Non-pigmented ciliary epithelial cell (primary cell): ENCODE results near the gene MPND.

Source experiments
- DNase-seq: peaks from one replicate; pipeline ENCODE4 v3.0.0-alpha.2; 2010; ENCODE audit warnings: low read depth

Gene MPND, protein sequence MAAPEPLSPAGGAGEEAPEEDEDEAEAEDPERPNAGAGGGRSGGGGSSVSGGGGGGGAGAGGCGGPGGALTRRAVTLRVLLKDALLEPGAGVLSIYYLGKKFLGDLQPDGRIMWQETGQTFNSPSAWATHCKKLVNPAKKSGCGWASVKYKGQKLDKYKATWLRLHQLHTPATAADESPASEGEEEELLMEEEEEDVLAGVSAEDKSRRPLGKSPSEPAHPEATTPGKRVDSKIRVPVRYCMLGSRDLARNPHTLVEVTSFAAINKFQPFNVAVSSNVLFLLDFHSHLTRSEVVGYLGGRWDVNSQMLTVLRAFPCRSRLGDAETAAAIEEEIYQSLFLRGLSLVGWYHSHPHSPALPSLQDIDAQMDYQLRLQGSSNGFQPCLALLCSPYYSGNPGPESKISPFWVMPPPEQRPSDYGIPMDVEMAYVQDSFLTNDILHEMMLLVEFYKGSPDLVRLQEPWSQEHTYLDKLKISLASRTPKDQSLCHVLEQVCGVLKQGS

DNA sequence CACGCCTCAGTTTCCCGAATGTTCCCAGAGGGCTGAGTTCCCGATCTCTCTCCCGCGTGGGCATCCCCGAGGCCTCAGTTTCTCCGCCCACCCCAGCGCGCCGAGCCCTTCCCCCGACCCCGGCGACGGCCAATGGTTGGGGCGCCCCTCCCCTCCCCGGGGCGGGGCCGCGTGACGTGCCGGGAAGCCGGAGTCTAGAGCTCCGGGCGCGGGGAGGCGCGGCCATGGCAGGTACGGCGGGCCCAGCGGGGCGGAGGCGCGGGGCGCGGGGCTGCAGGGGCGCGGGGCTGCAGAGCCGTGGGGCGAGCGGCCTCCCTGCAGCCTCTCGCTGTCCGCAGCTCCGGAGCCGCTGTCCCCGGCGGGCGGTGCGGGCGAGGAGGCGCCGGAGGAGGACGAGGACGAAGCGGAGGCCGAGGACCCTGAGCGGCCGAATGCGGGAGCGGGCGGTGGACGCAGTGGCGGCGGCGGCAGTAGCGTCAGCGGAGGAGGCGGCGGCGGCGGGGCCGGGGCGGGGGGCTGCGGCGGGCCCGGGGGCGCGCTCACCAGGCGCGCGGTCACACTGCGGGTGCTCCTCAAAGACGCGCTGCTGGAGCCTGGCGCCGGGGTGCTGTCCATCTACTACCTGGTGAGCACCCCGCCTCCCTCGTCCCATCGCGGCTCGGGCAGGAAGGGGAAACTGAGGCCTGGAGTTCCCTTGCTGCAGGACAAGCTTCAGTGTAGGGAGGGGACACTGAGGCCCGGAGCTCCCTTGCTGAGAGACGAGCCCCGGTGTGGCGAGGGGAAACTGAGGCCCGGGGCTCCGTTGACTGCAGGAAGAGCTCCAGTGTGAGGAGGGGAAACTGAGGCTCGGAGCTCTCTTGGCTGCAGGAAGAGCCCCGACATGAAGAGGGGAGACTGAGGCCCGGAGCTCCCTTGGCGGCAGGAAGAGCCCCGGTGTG lies at the start of gene MPND:
MPND (plus strand) TSS at position 193 of the 938 bp plus-strand sequence; CDS start at position 225, 32 bp downstream.
- DNase-seq, result no peak

DNA sequence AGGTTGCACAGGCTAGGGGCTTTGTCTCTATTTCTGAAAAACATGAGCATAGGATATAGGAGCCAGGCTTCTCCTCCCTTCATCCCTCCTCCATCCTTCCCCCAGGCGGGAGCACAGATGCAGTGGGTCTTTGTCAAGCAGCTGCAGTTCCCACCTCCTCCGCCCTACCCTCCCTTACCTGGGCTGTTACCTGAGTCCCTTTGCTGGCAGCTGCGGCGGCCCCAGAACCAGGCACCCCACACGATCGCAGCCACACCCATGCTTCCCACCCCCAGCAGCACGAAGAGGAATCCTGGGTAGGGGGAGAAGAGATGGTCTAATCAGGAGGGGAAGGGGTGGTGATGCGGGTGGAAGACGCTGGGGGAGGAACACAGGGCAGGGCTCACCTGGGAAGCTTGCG lies 49.0 kb upstream of the MPND start:
- no peak for DNase-seq

DNA sequence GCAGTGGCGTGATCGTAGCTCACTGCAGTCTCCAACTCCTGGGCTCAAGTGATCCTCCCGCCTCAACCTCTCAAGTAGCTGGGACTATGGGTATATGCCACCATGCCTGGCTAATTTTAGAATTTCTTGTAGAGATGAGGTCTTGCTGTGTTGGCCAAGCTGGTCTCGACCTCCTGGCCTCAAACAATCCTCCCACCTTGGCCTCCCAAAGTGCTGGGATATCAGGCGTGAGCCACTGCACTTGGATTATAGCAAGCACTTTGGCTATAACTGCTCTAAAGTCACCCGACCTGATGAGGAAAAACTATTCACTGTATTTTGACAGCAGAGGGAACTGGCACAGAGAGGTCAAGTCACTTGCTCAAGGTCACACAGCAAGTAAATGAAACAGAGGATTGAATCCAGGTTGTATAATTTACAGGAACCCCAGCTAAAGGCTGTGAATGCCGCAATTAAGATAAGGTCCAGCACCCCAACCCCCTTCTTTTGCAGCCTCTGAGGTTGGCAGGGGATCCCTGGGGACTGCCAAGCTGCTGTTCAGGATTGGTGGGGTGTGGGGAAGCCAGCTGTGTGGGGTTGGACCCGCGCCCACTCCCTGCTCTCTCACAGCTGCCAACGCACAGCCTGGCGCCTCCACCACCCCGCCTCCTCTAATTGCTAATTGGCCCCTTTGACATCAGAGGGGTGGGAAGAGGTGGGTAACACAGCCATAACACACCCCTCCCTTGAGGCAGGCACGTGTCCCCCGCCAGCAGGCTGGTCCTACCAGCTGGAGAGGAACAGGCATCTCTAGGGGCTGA lies 47.2 kb upstream of the MPND start:
- no peak for DNase-seq

DNA sequence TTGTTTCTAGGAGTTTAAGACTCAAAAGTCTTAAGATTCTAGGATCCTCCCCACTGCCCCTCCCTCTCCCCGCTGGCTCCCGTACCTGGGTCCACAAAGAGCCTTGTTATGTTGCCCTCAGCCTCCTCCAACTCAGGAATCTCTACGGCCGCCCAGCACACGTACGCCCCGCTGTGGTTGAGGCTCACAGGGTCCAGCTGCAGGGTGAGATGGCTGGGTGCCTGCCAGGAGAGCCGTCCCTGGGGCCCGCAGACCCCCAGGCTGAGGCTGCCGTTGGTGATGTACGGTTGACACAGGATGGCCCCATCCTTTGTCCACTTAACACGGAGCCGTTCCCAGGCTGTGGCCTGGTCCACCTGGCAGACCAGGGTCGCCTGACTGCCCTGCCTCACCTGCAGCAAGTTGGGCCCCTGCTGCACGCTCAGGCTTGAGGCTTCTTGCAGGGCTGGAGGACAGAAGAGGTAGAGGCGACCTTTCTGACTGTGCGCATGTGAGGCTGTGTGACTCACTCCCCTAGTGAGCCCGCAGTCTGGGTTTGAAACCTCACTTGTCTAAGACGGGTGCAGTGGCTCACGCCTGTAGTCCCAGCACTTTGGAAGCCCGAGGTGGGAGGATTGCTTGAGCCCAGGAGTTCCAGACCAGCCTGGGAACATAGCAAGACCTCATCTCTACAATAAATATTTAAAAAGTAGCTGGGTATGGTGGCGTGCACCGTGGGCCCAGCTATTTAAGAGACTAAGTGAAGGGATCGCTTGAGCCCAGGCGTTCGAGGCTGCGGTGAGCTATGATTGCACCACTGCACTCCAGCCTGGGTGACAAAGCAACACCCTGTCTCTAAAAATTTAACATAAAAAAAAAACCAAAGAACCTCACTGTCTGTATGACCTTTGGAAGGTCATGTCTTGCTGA lies 45.2 kb upstream of the MPND start:
- no peak for DNase-seq

DNA sequence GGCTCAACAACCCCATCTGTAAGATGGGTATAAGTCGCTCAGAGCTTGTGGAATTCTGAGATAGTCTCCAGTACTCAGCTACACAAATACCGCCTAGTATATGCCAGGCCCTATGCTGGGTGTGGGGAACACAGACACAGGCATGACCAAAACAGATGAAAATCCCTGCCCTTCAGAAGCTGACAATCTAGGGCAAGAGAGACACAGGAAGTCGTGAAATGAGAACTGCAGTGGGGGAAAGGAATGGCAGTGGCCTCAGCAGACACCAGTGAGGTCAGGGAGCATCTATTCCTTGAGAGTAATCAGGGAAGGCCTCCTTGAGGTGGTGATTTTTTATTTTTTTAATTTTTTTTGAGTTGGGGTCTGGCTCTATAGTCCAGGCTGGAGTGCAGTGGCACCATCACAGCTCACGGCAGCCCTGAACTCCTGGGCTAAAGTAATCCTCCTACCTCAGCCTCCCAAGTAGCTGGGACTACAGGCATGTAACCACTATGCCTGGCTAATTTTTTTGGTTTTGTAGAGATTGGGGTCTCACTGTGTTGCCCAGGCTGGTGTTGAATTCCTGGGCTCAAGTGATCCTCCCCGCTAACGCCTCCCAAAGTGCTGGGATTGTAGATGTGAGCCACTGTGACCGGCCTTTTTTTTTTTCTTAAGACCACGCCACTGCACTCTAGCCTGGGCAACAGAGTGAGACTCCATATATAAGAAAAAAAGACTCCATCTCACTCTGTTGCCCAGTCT lies 44.4 kb upstream of the MPND start:
- DNase-seq, result no peak

DNA sequence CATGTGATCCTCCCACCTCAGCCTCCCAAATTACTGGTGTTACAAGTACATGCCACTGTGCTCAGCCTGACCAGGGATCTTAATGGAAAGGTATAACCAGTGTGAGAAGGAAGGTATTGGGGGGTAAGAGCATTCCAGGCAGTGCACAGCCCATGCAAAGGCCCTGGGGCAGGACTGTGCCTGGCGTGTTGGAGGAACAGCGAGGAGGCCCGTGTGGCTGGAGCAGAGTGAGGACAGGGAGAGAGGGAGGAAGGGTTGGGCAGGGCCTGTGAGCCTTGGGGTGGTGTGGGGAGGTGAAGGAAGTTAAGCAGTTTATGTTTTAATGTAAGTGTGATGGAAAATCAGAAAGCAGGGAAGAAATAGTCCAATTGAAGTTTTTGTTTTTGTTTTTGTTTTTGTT lies 42.8 kb upstream of the MPND start:
- no peak for DNase-seq

DNA sequence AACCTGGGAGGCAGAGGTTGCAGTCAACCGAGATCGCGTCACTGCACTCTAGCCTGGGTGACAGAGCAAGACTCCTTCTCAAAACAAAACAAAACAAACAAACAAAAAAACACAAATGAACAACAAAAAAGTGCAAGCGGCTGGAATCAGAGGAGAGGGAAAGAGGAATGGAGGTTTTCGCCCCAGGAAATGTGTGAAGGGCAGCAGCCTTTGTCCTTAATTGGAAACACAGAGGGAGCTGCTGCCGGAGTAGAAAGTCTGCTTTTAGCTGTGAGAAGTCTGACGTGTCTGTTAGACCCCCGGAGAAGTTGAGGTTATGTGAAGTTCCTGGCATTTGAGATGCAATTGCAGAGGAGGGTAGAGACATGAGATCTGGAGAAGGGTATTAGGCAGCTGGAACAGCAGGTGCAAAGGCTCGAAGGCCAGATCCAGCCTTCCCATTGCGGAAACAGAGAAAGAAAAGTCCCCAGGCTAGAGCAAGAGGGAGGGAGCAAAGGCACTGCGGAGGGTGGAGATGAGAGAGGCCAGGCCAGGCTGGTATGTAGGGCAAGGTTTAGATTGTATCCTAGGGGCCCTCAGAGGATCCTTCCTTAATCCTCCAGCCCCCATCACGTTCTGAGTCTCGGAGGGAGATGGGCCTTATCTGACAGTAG lies 41.6 kb upstream of the MPND start:
- no peak for DNase-seq

DNA sequence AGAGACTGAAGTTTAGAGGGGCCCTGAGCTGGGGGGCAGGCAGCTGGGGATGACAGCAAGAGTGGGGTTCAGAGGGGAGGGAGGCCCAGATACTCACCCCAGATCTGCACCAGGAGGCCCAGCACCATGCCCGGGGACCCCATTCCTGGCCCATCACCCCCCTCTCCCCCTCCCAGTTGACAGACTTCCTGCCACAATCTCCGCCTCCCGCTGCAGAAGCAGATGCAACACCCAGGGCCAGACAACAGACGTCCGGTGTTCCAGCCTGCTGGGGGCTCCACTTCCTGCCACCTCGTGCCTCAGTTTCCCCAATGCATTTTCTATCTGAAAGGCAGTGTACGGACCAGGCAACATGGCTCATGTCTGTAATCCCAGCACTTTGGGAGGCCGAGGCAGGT lies 41.1 kb upstream of the MPND start, which contains the start of gene TMIGD2:
TMIGD2 (minus strand) TSS at position 147 of the 398 bp plus-strand sequence; CDS start at position 143, 4 bp downstream.
- DNase-seq, result no peak

DNA sequence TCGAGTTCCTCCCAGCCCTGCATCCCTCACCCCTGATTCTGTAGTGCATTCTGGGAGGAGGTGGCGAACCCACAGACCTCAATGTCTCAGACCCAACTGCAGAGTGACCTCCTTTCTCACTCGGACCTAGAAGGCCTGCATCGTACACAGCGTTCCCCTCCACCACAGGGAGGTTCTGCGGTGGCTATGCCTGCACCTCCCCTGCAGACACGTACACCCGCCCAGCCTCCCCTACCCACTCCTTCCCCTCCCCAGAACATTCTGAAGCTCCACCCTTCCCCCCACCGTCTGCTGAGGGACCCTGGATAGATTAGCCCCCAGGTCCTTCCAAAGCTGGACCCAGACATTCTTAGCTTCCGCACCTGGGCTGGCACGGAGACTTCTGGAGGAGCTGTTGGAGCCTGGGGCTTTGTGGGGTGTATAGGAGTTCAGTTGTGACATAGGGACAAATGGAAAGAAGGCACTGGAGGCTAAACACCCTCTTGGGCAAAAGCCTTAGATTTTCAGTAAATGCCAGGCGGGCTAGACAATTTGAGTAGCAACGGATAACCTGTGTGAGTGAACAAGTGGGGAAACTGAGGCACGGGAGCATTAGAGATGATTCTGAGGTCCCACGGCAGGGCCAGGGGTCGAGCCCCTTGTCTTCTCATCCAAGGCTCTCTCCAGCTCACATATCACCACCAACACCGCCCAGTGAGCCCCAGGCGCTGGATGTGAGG lies 39.4 kb upstream of the MPND start:
- DNase-seq, result no peak

DNA sequence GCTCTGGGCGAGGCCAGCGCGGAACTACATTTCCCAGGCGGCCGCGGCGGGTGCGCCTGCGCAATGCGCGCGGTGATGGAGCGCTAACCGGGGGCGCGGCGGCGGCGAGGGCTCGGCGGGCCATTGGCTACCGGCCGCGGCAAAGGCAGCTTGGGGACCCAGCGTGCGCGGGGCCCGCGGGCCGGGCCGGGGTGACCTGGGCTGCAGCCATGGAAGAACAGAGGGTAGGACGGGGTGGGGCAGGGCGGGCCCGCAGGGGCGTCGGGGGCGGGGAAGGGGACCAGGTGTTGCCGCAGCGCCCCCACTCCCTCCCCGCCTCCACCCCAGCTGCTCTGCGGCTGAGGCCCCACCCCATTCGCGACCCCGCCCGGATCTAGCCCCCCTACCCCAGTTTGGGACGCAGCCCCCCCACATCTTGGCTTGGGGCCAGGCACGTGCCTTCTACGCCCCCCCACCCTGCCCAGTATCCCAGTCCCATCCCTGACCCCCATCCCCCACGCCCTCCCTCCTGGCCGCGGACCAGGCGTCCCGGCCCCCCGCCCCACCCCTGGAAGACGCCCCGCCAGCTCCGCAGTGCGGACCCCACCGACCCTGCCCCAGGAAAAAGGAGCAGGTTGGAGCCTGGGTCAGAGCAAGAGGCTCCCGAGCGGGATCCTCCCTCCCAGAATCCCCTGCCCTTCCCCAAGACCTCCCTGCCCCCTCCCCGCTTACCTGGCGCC lies 38.7 kb upstream of the MPND start, which contains the start of gene FSD1:
FSD1 (plus strand) TSS at position 61 of the 719 bp plus-strand sequence; CDS start at position 210, 149 bp downstream.
- DNase-seq, result no peak

DNA sequence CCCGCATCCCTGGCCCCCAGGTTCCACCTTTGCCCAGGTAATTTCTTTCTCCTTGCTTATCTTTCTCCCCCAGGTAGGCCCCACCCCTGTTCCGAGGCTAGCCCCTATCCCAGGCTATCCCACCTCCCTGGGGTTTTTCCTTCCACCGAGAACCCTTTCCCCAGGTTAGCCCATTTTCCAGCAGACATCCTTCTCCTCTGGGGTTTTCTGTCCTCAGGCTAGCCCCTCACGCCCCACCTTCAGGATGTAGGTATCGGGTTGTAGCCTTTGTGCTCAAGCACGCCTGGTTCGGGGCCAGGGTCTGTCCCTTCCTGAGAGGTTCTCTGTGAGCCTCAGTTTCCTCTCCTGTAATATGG lies 38.1 kb upstream of the MPND start:
- no peak for DNase-seq

DNA sequence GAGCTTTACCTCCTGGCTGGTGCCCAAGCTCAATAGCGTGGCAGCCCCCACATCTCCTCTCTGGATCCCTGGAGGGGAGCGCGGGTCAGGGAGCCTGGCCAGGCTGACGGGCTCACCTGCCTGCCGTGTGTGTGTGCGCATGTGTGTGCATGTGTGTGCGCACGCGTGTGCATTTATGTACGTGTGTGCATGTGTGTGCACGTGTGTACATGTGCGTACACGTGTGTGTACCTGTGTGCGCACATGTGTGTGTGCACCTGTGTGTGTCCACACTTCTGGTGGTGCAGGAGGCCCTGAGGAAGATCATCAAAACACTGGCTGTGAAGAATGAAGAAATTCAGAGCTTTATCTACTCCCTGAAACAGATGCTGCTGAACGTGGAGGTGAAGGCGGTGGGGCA lies 37.7 kb upstream of the MPND start:
- no peak for DNase-seq

DNA sequence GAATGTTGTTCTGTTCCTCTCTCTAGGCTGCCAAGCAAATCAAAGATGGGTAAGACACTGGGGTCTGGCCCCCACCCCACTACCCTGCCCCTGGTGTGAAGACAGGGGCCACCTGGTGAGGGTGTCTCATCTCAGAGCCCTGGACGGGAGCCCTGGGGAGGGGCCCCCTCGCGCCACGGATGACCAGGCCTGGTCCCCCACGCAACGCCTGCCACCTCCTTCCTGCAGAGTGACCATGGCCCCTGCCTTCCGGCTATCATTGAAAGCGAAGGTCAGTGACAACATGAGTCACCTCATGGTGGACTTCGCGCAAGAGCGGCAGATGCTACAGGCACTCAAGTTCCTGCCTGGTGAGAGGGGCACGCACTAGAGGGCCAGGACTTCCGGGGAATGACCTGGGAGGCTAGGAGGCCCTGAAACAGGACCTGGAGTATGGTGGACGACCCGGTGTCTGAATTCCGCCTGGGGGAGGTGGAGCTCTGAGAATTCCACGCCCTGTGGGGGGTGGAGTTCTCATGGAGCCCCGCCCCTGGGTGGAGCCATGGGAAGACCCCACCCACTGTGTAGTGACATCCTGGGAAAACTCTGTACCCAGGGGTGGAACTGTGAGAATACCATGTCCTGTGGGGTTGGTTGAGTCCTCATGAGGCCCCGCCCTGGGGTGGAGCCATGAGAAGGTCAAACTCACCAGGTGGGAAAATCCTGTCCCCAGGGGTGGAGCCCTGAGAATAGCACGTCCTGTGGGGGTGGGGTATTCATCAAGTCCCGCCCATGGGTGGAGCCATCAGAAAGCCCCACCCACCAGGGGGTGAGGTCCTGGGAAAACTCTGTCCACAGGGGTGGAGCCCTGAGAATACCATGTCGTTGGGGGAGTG lies 32.9 kb upstream of the MPND start:
- no peak for DNase-seq

DNA sequence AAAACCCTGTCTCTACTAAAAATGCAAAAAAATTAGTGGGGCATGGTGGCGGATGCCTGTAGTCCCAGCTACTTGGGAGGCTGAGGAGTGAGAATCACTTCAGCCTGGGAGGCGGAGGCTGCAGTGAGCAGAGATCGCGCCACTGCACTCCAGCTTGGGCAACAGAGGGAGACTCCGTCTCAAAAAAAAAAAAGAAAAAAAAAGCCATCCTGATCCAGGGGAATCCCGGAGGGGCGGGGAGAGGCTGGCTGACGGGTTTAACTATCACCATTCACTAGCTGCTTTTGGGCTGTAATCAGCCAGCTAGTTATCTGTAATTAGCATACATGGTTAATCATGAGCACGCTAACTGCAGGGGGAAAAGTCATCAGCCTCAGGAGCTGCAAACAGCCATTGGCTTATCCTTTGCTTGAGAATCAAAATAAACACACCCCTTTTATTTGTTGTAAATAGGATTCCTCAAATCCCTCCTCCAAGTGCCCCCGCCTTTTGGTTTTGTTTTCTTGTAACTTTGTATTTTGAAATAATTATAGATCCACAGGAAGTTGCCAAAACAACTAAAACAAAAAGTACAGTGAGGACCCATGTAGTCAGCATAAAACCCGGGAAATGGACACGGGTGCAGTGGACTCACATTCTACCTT lies 29.4 kb upstream of the MPND start:
- no peak for DNase-seq

DNA sequence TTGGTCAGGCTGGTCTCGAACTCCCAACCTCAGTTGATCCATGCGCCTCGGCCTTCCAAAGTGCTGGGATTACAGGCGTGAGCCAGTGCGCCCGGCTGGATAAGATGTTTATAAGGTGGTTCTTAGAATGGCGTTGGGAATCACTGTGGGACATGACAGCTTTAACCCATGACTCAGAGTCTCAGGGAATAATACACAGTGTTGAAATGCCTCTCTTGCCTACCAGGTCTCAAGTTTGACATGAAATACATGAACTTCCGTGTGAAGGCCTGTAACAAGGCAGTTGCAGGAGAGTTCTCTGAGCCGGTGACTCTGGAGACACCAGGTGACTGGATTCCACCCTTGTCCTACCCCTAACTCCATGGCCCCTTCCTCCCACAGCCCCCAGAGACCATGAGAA lies 26.4 kb upstream of the MPND start:
- DNase-seq, result no peak

DNA sequence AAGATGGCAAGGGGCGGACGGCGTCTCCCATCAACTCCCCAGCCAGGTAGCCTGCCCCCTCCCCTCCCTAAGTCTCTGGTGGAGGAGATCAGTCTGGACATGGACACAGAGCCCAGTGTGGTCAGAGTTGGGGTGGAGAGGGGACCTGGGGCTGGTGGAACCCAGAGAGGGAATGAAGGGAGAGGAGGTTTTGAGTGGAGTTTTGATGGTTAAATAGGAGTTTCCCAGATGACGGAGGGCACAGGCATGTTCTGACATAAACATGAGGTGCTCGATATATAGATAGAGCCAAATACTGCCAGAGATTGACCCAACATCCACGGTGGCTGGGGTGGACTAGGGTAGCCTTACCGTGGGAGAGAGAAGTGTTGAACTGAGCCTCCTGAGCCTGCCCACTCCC lies 24.9 kb upstream of the MPND start:
- DNase-seq, result no peak
